NB4 (cell line): ENCODE measurements around the gene AUTS2.

Source experiments
- DNase-seq: peaks from one replicate; pipeline ENCODE4 v3.0.0; 2010; ENCODE audit warnings: low read depth
- H3K4me3 ChIP-seq: one replicate; pipeline ENCODE4 v1.5.1; 2011; ENCODE audit warnings: mild to moderate bottlenecking, low read depth, low read length, moderate library complexity
- CTCF ChIP-seq: IDR thresholded peaks from one replicate; pipeline ENCODE4 v1.5.1; 2012; ENCODE audit warnings: low read depth, low read length
- MAX ChIP-seq: IDR thresholded peaks from 2 replicates; pipeline ENCODE4 v1.6.1; 2011; ENCODE audit warnings: low read depth, low read length
- MYC ChIP-seq: IDR thresholded peaks from 2 replicates; pipeline ENCODE4 v1.6.1; 2011; ENCODE audit warnings: low read depth, low read length
- POLR2A ChIP-seq: IDR thresholded peaks from 2 replicates; pipeline ENCODE4 v1.6.1; 2011; ENCODE audit warnings: mild to moderate bottlenecking; ENCODE audit not compliant: insufficient read length; ENCODE audit errors: extremely low read depth

AUTS2 gene

DNA sequence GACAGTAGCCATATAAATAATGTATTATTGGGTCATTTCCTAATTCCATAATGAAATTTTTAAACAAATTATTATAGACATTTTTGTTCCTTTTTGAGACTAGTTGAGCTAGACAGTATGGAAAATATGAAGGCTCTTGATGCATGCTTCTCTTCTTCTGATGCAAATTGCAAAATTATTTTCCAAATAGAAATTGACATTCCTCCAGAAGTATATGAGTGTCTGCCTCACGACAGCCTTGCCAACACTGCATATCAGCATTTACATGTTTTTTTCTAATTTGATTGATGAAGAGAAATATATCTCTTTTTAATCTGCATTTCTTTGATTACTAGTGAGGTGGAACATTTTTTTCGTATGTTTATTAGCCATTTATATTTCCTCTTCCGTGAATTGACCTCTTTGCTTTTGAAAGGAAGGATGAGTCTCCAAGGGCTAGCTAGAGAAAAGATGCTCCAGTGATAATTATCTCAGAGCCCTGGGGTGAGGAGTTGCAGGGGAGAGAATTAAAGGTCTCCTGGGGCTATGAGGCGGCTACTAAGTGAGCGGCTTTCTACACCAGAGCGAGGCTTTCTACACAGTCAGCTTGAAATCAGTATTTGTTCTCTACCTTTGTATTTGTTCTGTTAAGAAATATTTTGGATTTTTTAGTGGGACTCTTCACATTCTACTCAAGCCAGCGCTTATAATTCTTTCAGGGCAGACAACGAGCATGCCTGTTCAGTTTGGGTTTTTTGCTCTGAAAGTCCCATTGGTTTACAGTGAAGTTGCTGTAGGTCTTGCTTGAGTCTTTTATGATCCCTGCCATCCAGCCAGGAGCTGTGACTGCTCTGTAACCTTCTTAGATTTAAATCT is 821.5 kb downstream of the AUTS2 start:
- H3K4me3 ChIP-seq = no peak overlapping the region
- TF ChIP-seq MAX (no peak), MYC (no peak), CTCF (no peak)
- peak; percentile 36 for DNase-seq

DNA sequence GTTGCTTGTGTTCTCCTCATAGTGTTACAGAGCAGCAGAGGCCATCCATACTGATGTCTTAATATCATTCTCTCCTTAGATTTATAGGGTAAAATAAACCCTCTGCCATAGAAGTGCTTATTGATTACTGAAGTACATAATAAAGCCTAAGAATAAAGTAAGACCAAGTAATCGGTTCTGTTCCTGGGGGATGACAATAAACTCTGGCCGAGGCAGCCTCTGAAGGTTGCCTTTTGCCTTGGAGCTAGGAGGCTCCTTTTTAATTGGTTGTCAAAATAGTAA is 822.0 kb downstream of the AUTS2 start:
- TF ChIP-seq MYC (no peak), CTCF (no peak), POLR2A (no peak), MAX (no peak)
- no peak for DNase-seq
- no peak overlapping the region for H3K4me3 ChIP-seq

DNA sequence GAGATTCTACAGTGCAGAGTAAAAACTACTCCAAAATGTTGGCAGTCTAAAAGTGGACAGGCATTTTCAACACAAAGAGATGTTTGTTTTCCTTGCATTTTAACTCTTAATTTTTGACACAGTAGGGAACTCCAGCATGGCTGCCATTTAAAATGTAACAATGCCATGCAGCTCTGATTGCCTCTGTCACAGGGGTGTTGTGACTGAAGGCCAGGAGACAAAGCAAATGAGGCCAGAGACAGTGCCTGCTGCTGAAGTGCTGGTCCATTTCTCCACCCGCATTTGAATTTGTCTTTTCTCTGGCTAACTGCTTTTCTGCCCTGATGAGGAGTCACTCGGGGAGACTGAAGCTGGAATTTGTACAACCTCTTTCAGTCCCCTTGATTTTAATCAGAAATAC is 823.0 kb downstream of the AUTS2 start:
- H3K4me3 ChIP-seq = no peak overlapping the region
- DNase-seq = no peak
- TF ChIP-seq POLR2A (no peak), MYC (no peak), CTCF (no peak), MAX (no peak)

GRCh38 chr7:70426249-70426880 is 828.1 kb downstream of the AUTS2 start:
- TF ChIP-seq MAX = no peak
- no peak for TF ChIP-seq CTCF
- TF ChIP-seq POLR2A = no peak
- TF ChIP-seq MYC = no peak
- no peak for DNase-seq
- no peak overlapping the region for H3K4me3 ChIP-seq

GRCh38 chr7:70432567-70433001 is 834.3 kb downstream of the AUTS2 start:
- TF ChIP-seq POLR2A (no peak), CTCF (no peak), MYC (no peak)
- H3K4me3 ChIP-seq = no peak overlapping the region
- DNase-seq = no peak

- TF ChIP-seq POLR2A (no peak), MYC (no peak), MAX (no peak), CTCF (no peak)
- no peak for DNase-seq
- no peak overlapping the region for H3K4me3 ChIP-seq
These were observed 836.1 kb downstream of the AUTS2 start for GRCh38 chr7:70434376-70434775.
